Measurements from ENCODE around the gene UGT1A1.

DNA sequence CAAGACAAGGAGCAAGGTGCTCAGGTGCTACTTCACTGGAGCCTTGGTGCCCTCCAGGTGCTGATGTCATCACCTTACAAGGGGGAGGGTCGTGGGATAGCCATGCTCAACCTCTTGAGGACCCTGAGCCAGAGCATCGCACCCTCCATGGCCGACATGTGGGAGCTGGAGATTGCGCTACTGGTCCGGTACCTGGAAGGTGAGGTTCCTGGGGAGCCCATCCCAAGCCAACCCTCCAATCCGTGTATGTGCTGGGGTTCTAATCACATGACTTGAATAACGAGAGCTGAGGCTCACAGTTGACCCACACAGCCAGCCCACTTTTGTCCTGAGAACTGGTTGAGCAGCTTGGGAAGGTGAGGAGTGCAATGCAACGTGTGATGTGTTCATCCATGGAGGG is 43.9 kb downstream of the UGT1A1 start:
- TF ChIP-seq, protein P1, sequence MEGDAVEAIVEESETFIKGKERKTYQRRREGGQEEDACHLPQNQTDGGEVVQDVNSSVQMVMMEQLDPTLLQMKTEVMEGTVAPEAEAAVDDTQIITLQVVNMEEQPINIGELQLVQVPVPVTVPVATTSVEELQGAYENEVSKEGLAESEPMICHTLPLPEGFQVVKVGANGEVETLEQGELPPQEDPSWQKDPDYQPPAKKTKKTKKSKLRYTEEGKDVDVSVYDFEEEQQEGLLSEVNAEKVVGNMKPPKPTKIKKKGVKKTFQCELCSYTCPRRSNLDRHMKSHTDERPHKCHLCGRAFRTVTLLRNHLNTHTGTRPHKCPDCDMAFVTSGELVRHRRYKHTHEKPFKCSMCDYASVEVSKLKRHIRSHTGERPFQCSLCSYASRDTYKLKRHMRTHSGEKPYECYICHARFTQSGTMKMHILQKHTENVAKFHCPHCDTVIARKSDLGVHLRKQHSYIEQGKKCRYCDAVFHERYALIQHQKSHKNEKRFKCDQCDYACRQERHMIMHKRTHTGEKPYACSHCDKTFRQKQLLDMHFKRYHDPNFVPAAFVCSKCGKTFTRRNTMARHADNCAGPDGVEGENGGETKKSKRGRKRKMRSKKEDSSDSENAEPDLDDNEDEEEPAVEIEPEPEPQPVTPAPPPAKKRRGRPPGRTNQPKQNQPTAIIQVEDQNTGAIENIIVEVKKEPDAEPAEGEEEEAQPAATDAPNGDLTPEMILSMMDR (IDR thresholded peaks at IDR 0.05): no peak
- TF ChIP-seq EP300 (IDR thresholded peaks at IDR 0.05) (no peak), POLR2A (IDR thresholded peaks at IDR 0.05) (no peak)
